GM06990 (cell line): ENCODE results near the gene PDSS2.

ENCODE experiments used
- DNase-seq: peaks from one replicate; pipeline ENCODE4 v3.0.0-alpha.2; 2011; ENCODE audit not compliant: insufficient read length; ENCODE audit errors: extremely low read depth
- H3K27me3 ChIP-seq: replicated peaks from 2 replicates; pipeline ENCODE4 v1.6.0; 2011; ENCODE audit warnings: low read length; ENCODE audit not compliant: control insufficient read depth, insufficient read depth
- H3K36me3 ChIP-seq: 2 replicates; pipeline ENCODE4 v1.5.1; 2011; ENCODE audit warnings: low read length; ENCODE audit not compliant: control insufficient read depth, insufficient read depth
- H3K4me3 ChIP-seq: replicated peaks from 2 replicates; pipeline ENCODE4 v1.5.1; 2011; ENCODE audit warnings: low read depth, mild to moderate bottlenecking, control low read depth, low read length
- TF ChIP-seq, protein P1 (sequence below): IDR thresholded peaks from 2 replicates; pipeline ENCODE4 v1.5.1; 2011; ENCODE audit warnings: low read length, control low read depth, mild to moderate bottlenecking, inconsistent platforms; ENCODE audit not compliant: insufficient read depth, poor library complexity, severe bottlenecking

The PDSS2 gene

DNA sequence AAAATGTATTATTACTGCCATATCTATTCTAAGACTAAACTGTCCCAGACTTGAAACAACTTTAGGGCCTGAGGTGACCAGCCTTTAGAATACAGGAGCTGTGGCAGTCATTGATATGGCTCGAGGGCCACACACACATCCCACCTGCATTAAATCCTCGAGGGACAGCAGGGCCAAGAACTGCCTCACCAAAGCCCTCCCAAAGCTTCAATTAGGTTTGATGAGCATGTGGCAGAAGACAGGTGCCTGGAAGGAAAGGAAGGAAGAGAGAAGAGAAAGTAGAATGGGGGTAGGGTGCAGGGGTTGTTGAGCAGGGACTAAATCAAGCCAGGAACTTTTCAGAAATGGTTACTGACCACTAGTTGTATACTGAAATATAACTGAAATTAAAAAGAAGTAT, 115.0 kb downstream of the PDSS2 start:
- TF ChIP-seq, protein P1, sequence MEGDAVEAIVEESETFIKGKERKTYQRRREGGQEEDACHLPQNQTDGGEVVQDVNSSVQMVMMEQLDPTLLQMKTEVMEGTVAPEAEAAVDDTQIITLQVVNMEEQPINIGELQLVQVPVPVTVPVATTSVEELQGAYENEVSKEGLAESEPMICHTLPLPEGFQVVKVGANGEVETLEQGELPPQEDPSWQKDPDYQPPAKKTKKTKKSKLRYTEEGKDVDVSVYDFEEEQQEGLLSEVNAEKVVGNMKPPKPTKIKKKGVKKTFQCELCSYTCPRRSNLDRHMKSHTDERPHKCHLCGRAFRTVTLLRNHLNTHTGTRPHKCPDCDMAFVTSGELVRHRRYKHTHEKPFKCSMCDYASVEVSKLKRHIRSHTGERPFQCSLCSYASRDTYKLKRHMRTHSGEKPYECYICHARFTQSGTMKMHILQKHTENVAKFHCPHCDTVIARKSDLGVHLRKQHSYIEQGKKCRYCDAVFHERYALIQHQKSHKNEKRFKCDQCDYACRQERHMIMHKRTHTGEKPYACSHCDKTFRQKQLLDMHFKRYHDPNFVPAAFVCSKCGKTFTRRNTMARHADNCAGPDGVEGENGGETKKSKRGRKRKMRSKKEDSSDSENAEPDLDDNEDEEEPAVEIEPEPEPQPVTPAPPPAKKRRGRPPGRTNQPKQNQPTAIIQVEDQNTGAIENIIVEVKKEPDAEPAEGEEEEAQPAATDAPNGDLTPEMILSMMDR: no peak
- Histone ChIP-seq H3K36me3 (no peaks in the 10 kb centered on the region), H3K27me3 (no peaks in the 10 kb centered on the region), H3K4me3 (no peak overlapping the region)
- DNase-seq: no peak

DNA sequence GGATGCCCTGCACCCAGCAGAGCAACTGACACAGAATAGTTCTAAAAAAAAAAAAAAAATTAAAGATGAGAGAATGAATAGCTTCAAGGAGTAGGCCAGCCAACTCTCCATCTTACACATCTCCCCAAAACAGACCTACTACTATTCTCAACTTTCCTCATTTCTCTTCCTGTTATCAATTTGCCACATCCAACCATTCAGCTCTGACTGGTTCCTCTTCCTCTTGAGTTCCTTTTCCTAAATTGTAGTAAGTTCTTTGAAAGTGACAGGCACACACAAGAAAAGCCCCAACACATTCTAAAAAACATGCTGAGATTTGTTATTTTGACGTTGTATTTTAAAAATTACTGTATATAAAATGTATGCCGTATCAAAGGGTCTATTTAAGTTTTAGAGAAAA, 117.2 kb downstream of the PDSS2 start:
- DNase-seq: no peak
- Histone ChIP-seq H3K4me3 (no peak overlapping the region), H3K36me3 (no peaks in the 10 kb centered on the region), H3K27me3 (no peaks in the 10 kb centered on the region)
- TF ChIP-seq, protein P1: no peak

DNA sequence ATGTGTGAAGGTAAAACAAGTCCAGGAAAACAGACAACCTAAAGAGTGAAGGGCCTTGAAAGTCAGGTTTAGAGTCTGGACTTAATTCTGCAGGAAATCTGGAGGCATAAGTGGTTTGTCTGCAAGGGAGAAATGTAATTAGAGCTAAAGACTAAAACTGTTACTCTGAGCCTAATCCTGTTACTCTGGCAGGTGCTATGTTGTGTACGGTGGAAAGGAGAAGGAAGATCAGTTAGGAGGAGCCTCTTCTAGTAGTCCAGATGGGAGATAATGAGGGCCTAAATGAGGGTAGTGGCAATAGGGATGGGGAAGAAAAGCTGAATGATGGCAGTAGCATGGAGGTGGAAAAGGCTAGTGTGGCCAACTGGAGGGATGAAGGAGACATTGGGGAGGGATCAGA, 118.5 kb downstream of the PDSS2 start:
- no peak for DNase-seq
- H3K4me3 ChIP-seq: no peak overlapping the region
- TF ChIP-seq, protein P1: no peak
- no peaks in the 10 kb centered on the region for H3K36me3 ChIP-seq
- no peaks in the 10 kb centered on the region for H3K27me3 ChIP-seq

DNA sequence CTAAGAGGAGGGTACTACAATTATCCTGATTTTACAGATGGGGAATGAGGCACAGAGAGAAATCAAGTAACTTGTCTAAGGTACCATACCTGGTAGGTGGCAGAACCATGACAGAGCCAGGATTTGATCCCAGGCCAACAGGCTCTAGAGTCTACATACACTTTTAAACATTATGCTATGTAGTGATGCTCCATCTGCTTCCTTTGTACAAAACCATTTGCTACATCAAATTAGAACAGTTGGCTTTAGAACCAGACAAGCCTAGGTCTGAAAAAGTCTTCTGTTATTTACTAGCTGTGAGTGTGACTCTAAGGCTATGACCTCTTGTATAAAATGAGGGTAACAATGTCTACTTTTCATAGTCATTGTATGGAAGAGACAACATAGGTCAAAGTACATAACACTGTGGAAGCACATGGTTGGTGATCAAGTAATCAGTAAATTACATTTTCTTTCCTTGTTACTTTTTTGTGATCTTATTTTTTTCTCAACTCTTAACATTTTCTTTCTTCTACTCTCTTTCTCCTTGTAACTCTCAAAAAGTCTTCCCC, 122.1 kb downstream of the PDSS2 start:
- TF ChIP-seq, protein P1: no peak
- H3K4me3 ChIP-seq: no peak overlapping the region
- H3K27me3 ChIP-seq: no peaks in the 10 kb centered on the region
- DNase-seq: no peak
- H3K36me3 ChIP-seq: no peaks in the 10 kb centered on the region

DNA sequence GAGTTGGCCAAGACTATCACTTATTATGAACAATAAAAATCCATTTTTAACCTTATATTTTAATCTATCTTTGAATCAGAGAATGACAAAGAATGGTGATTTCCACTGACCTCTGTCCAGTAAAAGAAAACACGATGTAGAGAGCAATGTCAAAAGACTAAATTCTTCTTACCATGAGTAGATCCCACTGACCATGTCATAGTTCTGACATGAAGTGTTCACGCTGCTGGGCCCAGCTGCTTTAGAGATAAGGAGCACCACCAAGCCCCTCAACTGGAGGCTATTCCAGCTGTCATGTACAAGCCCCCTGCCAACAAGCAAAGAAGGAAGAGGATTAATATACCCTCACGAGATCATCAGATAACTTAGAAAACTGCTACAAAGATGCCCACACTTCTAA, 125.3 kb downstream of the PDSS2 start:
- TF ChIP-seq, protein P1: no peak
- no peak overlapping the region for H3K4me3 ChIP-seq

DNA sequence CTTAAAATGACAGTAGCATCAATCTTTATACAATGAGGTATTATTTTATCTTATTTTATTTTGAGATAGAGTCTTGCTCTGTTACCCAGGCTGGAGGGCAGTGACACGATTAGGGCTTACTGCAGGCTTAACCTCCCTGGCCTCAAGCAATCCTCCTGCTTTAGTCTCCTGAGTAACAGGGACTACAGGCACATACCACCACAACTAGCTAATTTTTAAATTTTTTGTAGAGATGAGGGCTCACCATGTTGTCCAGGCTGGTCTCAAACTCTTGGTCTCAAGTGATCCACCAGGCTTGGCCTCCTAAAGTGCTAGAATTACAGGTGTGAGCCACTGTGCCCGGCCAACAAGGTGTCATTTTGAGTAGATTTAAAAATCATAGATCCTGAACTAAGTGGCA, 125.9 kb downstream of the PDSS2 start:
- no peak for DNase-seq
- TF ChIP-seq, protein P1: no peak

More for the DNA sequence above, 125.3 kb downstream of the PDSS2 start:
- no peak for DNase-seq
- no peaks in the 10 kb centered on the region for H3K27me3 ChIP-seq
- no peaks in the 10 kb centered on the region for H3K36me3 ChIP-seq

More for the DNA sequence above, 125.9 kb downstream of the PDSS2 start:
- Histone ChIP-seq H3K4me3 (no peak overlapping the region), H3K36me3 (no peaks in the 10 kb centered on the region), H3K27me3 (no peaks in the 10 kb centered on the region)
